ENCODE results near the gene UBR7. TPM values are rescaled to one million over a fixed set of nuclear protein-coding genes. Genes with fewer than 3 reads are reported as not detected.
"Not testable (repeated sequence)": the region's sequence is repeated elsewhere in the genome, so short reads cannot be mapped to it uniquely, and the experiment has no call there.

The UBR7 gene
- total and polyA plus RNA-seq, 9 donors = 12.1 to 33.3 (median 20.5) TPM

- H3K4me3 ChIP-seq = no peak overlapping the region
- no peaks in the 10 kb centered on the region for H3K36me3 ChIP-seq
- no peak overlapping the region for H3K27ac ChIP-seq
- WGBS, 3 donors = 92 to 93% (median 92%) methylated on average over 16 of the region's 16 CpGs
- H3K27me3 ChIP-seq = no peaks in the 10 kb centered on the region
- intact Hi-C loops (cut with DNase I) = no loop called here
- DNase-seq = no peak
- no peaks in the 10 kb centered on the region for H3K9me3 ChIP-seq
- TF ChIP-seq CTCF (IDR thresholded peaks at IDR 0.05) (no peak), POLR2A (IDR thresholded peaks at IDR 0.05) (no peak), EP300 (IDR thresholded peaks at IDR 0.05) (no peak)
- peaks cover 4% of the 10 kb centered on the region for H3K4me1 ChIP-seq (ENCODE audit: insufficient read depth)
Observed at GRCh38 chr14:93230539-93230938, 23.5 kb downstream of the UBR7 start.

- Histone ChIP-seq H3K4me1 (ENCODE audit: insufficient read depth) (peaks cover 4% of the 10 kb centered on the region), H3K27ac (no peak overlapping the region), H3K9me3 (no peaks in the 10 kb centered on the region), H3K4me3 (peak overlapping the region; percentile 33), H3K36me3 (no peaks in the 10 kb centered on the region), H3K27me3 (no peaks in the 10 kb centered on the region)
- TF ChIP-seq CTCF (IDR thresholded peaks at IDR 0.05) (no peak), POLR2A (IDR thresholded peaks at IDR 0.05) (no peak), EP300 (IDR thresholded peaks at IDR 0.05) (no peak)
- intact Hi-C loops (cut with DNase I) = no loop called here
- 26 to 54% (median 32%) methylated on average over 39 of the region's 39 CpGs for WGBS, 3 donors
- peak in 3 of 5 donors; percentile 33 to 56 (median 50) for DNase-seq
Observed at GRCh38 chr14:93231129-93231979, 24.3 kb downstream of the UBR7 start.

GRCh38 chr14:93232159-93232558, 25.1 kb downstream of the UBR7 start:
- H3K4me1 ChIP-seq (ENCODE audit: insufficient read depth) = peaks cover 4% of the 10 kb centered on the region
- TF ChIP-seq EP300 (IDR thresholded peaks at IDR 0.05) = no peak
- no peak for TF ChIP-seq POLR2A (IDR thresholded peaks at IDR 0.05)
- no peaks in the 10 kb centered on the region for H3K27me3 ChIP-seq
- no peak overlapping the region for H3K4me3 ChIP-seq
- 67 to 73% (median 69%) methylated on average over 17 of the region's 17 CpGs for whole genome bisulfite sequencing, 3 donors
- intact Hi-C loops (cut with DNase I) = no loop called here
- no peaks in the 10 kb centered on the region for H3K36me3 ChIP-seq
- DNase-seq = no peak
- H3K9me3 ChIP-seq = no peaks in the 10 kb centered on the region
- H3K27ac ChIP-seq = no peak overlapping the region

GRCh38 chr14:93233078-93233477, 26.0 kb downstream of the UBR7 start:
- H3K27ac ChIP-seq; H3K9me3 ChIP-seq; H3K4me3 ChIP-seq; intact Hi-C loops (cut with DNase I); H3K4me1 ChIP-seq (ENCODE audit: insufficient read depth); DNase-seq; H3K27me3 ChIP-seq; H3K36me3 ChIP-seq: not testable (repeated sequence)
- WGBS, 3 donors = 90 to 92% (median 90%) methylated on average over 5 of the region's 5 CpGs

GRCh38 chr14:93234798-93235197, 27.7 kb downstream of the UBR7 start:
- Histone ChIP-seq H3K4me3 (no peak overlapping the region), H3K4me1 (ENCODE audit: insufficient read depth) (peaks cover 4% of the 10 kb centered on the region), H3K27me3 (no peaks in the 10 kb centered on the region), H3K36me3 (no peaks in the 10 kb centered on the region), H3K9me3 (no peaks in the 10 kb centered on the region), H3K27ac (no peak overlapping the region)
- TF ChIP-seq POLR2A (IDR thresholded peaks at IDR 0.05) = no peak
- TF ChIP-seq CTCF (IDR thresholded peaks at IDR 0.05) = no peak
- TF ChIP-seq EP300 (IDR thresholded peaks at IDR 0.05) = no peak
- WGBS, 3 donors = 32 to 48% (median 43%) methylated on average over 10 of the region's 10 CpGs
- no peak for DNase-seq
- intact Hi-C loops (cut with DNase I) = no loop called here

Data from ovary (tissue), 9 donors.